Activated T-cell treated with anti-CD3 and anti-CD28 coated beads, Interleukin-2, amount 50 U/mL, for 4 hours (primary cell): ENCODE data around the gene PAXIP1. TPM values are rescaled to one million over a fixed set of nuclear protein-coding genes. Genes with fewer than 3 reads are reported as not detected.

ENCODE experiments used
- ATAC-seq, 2 donors: fragments of 200-7000 bp; cut with Tn5 transposase; one replicate each; pipeline ENCODE4 v1.10.0; 2021
- DNase-seq: peaks from one replicate; pipeline ENCODE4 v3.0.0-alpha.2; 2020
- H3K27me3 Mint-ChIP-seq: one replicate; pipeline ENCODE4 v1.8.0; 2021; ENCODE audit warnings: low read depth, mixed read lengths
- H3K36me3 Mint-ChIP-seq: one replicate; pipeline ENCODE4 v1.8.0; 2022; ENCODE audit warnings: mixed read lengths; ENCODE audit not compliant: insufficient read depth
- H3K4me1 Mint-ChIP-seq: one replicate; pipeline ENCODE4 v1.8.0; 2021; ENCODE audit warnings: low read depth, mixed read lengths
- H3K4me3 Mint-ChIP-seq: one replicate; pipeline ENCODE4 v1.8.0; 2021; ENCODE audit warnings: mild to moderate bottlenecking, moderate library complexity, mixed read lengths
- H3K9me3 Mint-ChIP-seq: one replicate; pipeline ENCODE4 v1.8.0; 2021; ENCODE audit warnings: mixed read lengths
- total RNA-seq, 3 donors: library from RNA; stranded (reverse); gene quantifications; one replicate each; pipeline ENCODE4 v1.2.1, GENCODE V29; 2021

PAXIP1 gene
- total RNA-seq, 3 donors from 2014 or later: 25.5 to 26.5 (median 26.2) TPM

GRCh38 chr7:155002411-155003091 is 373 bp downstream of the PAXIP1 start:
- ATAC-seq: peak; percentile 41 to 43
- Mint-ChIP-seq H3K4me1 (peaks cover 8% of the 10 kb centered on the region), H3K4me3 (peak overlapping the region; percentile 46), H3K36me3 (peaks cover 2% of the 10 kb centered on the region), H3K27me3 (no peaks in the 10 kb centered on the region), H3K9me3 (no peaks in the 10 kb centered on the region)
- no peak for DNase-seq

GRCh38 chr7:155001756-155002410 is 1.0 kb downstream of the PAXIP1 start:
- Mint-ChIP-seq H3K27me3 (no peaks in the 10 kb centered on the region), H3K4me3 (no peak overlapping the region), H3K4me1 (peaks cover 8% of the 10 kb centered on the region), H3K9me3 (no peaks in the 10 kb centered on the region), H3K36me3 (peaks cover 8% of the 10 kb centered on the region)
- DNase-seq (no peak), ATAC-seq (peak; percentile 1)

DNA sequence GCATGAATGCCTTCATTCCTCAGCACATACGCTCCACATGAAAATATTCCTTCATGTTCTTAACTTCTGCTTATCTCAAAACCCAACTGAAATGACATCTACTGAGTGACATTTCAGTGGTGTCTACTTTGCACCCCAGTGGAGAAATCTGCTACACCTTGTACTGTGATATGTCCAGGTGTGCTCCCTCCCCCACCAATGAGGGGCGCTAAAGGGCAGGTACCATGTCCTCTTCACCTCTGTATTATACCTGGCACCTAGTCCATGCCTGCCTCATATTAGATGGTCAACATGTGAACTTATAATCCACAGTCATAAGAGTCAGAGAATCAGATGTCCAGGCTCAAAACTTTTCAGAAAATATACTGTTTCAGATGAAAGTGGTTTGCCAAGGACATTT is 2.1 kb downstream of the PAXIP1 start:
- DNase-seq: no peak
- H3K9me3 Mint-ChIP-seq: no peaks in the 10 kb centered on the region
- peaks cover 8% of the 10 kb centered on the region for H3K4me1 Mint-ChIP-seq

DNA sequence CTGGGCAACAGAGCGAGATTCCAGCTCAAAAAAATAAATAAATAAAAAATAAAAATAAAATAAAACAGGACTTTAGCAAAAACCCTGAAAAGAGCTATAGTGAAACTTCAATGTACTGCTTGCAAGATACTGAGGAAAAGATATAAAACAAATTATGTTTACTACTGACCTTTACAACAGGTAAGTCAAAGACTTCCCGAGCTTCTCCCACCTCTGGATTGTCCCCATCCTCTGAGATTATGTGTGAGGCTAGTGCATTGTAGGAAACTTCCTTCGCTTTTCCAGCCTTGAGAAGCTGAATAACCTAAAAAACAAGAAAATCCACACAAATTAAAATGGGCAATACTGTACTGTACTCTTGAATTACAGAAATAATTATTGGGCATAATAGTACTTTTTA is 4.4 kb downstream of the PAXIP1 start:
- H3K9me3 Mint-ChIP-seq: no peaks in the 10 kb centered on the region
- H3K27me3 Mint-ChIP-seq: no peaks in the 10 kb centered on the region
- DNase-seq (no peak), ATAC-seq (no peak)
- H3K4me3 Mint-ChIP-seq: no peak overlapping the region
- H3K36me3 Mint-ChIP-seq: peaks cover 14% of the 10 kb centered on the region
- H3K4me1 Mint-ChIP-seq: peaks cover 2% of the 10 kb centered on the region

More for the DNA sequence above, 2.1 kb downstream of the PAXIP1 start:
- ATAC-seq: no peak
- no peaks in the 10 kb centered on the region for H3K27me3 Mint-ChIP-seq
- no peak overlapping the region for H3K4me3 Mint-ChIP-seq
- H3K36me3 Mint-ChIP-seq: peaks cover 14% of the 10 kb centered on the region

DNA sequence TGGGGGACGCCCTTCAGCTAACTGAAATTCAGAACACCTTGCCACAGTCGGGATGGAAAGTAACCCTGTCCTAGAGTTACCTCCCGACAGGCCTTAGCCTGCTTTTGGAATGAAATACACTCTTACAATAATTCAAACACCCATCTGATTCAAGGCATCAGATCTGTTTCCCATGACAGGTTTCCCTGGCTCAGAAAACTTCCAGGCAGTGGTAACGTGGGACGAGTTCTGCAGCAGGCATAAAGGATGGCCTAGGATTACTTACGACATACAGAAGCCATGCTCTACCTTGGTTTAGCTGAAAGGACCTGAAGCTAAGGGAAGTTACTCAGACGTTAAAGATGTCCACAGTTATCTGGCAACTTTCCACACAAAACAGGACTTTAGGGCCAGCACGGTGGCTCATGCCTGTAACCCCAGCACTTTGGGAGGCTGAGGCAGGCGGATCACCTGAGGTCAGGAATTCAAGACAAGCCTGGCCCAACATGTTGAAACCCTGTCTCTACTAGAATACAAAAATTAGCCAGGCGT is 5.0 kb downstream of the PAXIP1 start:
- Mint-ChIP-seq H3K36me3 (peaks cover 20% of the 10 kb centered on the region), H3K4me1 (peaks cover 2% of the 10 kb centered on the region), H3K9me3 (no peaks in the 10 kb centered on the region), H3K4me3 (no peak overlapping the region), H3K27me3 (no peaks in the 10 kb centered on the region)
- ATAC-seq (no peak), DNase-seq (no peak)

DNA sequence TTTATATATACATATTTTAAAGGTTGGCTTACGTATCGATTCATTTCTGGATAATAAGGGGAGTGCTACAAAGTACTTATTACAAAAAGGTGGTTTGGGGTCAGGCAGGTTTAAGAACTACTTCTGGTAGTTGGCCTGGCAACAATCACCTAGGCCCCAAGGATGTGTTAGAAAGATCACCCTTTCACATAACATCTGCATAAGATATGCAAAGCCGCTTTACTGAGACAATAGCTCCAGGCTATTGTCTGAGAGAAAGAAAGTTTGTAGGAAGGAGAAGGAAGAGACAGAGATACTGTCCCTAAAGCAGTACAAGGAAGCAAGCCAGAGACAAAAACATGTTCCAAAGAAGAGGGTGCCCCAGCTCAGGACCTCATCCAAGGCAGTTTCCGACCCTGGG is 6.2 kb downstream of the PAXIP1 start:
- Mint-ChIP-seq H3K27me3 (no peaks in the 10 kb centered on the region), H3K4me3 (no peak overlapping the region), H3K4me1 (peaks cover 2% of the 10 kb centered on the region), H3K36me3 (peaks cover 22% of the 10 kb centered on the region), H3K9me3 (no peaks in the 10 kb centered on the region)
- no peak for ATAC-seq
- no peak for DNase-seq

DNA sequence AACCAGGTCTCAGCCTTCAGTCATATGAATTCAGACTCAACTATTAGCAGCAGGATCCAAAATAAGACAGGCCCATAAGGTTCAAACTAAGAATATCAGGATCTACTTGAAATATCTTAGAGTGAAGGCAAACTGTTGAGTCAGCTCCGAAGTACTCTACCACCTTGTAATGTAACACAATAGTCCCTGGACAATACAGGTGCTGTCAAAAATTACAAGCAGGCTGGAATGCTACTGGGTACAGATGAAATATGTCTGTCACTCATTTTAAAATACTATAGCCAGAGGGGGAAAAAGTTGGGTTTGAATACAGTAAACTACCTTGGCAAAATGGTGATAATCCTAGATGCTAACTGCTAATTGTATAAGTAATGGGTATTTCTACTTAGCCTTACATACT is 6.8 kb downstream of the PAXIP1 start:
- ATAC-seq: no peak
- no peak for DNase-seq
- H3K36me3 Mint-ChIP-seq: peaks cover 26% of the 10 kb centered on the region
- no peaks in the 10 kb centered on the region for H3K27me3 Mint-ChIP-seq
- no peak overlapping the region for H3K4me3 Mint-ChIP-seq
- H3K4me1 Mint-ChIP-seq: peaks cover 2% of the 10 kb centered on the region
- H3K9me3 Mint-ChIP-seq: no peaks in the 10 kb centered on the region

GRCh38 chr7:154994996-154995395 is 7.9 kb downstream of the PAXIP1 start:
- no peaks in the 10 kb centered on the region for H3K27me3 Mint-ChIP-seq
- no peak overlapping the region for H3K4me3 Mint-ChIP-seq
- H3K9me3 Mint-ChIP-seq: no peaks in the 10 kb centered on the region
- peaks cover 2% of the 10 kb centered on the region for H3K4me1 Mint-ChIP-seq
- ATAC-seq (no peak), DNase-seq (no peak)
- H3K36me3 Mint-ChIP-seq: peaks cover 28% of the 10 kb centered on the region

GRCh38 chr7:154990964-154991540 is 11.9 kb downstream of the PAXIP1 start:
- H3K9me3 Mint-ChIP-seq: no peaks in the 10 kb centered on the region
- no peaks in the 10 kb centered on the region for H3K27me3 Mint-ChIP-seq
- DNase-seq (no peak), ATAC-seq (no peak)
- H3K4me3 Mint-ChIP-seq: no peak overlapping the region
- peaks cover 2% of the 10 kb centered on the region for H3K4me1 Mint-ChIP-seq
- H3K36me3 Mint-ChIP-seq: peaks cover 28% of the 10 kb centered on the region

- Mint-ChIP-seq H3K4me3 (no peak overlapping the region), H3K27me3 (no peaks in the 10 kb centered on the region), H3K36me3 (peaks cover 21% of the 10 kb centered on the region), H3K4me1 (no peaks in the 10 kb centered on the region), H3K9me3 (no peaks in the 10 kb centered on the region)
- DNase-seq: no peak
- no peak for ATAC-seq
Measured at GRCh38 chr7:154987571-154987970, 15.4 kb downstream of the PAXIP1 start.

DNA sequence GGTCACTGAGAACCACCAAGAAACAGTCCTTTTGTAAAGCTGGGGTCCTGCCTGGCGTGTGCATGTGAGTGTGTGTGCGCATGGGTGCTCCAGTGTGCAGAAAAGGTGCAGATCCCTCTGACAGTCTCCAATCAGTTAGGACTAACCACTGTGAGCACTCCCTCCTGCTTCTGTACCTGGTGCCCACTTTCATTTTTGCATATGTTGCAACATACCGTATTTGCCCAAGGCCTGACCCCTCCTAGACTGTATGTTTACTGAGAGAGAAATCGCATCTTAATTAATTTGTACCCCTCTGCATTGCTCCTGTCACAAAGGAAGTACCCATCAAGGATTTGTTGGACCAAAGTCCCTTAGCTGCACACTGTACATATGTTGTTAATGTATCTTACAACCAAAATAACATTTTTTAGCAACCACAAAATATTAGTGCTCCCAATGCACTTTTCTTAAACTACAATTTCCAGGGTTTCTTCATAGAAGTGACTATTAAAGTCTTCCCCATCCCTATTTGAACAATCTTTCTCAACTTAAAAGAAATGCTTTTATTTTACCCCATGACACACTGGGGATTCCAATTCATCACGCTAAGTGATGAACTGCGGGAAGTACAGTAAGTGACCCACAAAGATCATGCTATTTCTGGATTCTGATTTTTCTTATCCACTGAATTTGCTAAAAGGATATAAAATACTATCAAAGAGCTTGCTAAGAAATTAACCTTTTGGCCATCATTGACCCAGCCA is 16.6 kb downstream of the PAXIP1 start:
- H3K27me3 Mint-ChIP-seq: no peaks in the 10 kb centered on the region
- no peak overlapping the region for H3K4me3 Mint-ChIP-seq
- no peaks in the 10 kb centered on the region for H3K9me3 Mint-ChIP-seq
- no peaks in the 10 kb centered on the region for H3K4me1 Mint-ChIP-seq
- ATAC-seq: no peak
- DNase-seq: no peak
- H3K36me3 Mint-ChIP-seq: peaks cover 20% of the 10 kb centered on the region

GRCh38 chr7:154985230-154985629 is 17.7 kb downstream of the PAXIP1 start:
- ATAC-seq: no peak
- no peak for DNase-seq
- Mint-ChIP-seq H3K27me3 (no peaks in the 10 kb centered on the region), H3K9me3 (no peaks in the 10 kb centered on the region), H3K36me3 (peaks cover 18% of the 10 kb centered on the region), H3K4me3 (no peak overlapping the region), H3K4me1 (no peaks in the 10 kb centered on the region)

- Mint-ChIP-seq H3K27me3 (no peaks in the 10 kb centered on the region), H3K36me3 (peaks cover 18% of the 10 kb centered on the region), H3K4me1 (no peaks in the 10 kb centered on the region), H3K4me3 (no peak overlapping the region), H3K9me3 (no peaks in the 10 kb centered on the region)
- ATAC-seq: no peak
- no peak for DNase-seq
Measured at GRCh38 chr7:154984601-154985188, 18.2 kb downstream of the PAXIP1 start.

DNA sequence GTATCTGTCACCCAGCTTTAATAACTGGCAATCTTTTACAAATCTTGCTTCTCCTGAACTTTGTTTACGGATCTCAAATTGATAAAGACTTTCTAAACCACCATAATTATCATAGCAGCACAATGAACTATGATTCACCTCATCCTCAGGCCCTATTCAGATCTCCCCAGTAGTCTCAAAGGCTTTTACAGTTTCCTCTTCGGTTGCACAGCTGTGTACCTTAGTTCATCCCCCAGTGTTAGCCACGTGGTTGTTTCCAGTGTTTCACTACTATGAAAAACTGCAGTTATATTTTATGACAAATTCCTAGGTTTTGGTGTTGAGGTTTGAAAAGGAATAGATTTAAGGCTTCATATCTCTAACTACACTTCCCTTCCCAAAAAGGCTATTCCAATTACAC is 24.9 kb downstream of the PAXIP1 start:
- no peaks in the 10 kb centered on the region for H3K27me3 Mint-ChIP-seq
- peaks cover 31% of the 10 kb centered on the region for H3K36me3 Mint-ChIP-seq
- ATAC-seq (no peak), DNase-seq (no peak)
- peaks cover 3% of the 10 kb centered on the region for H3K4me1 Mint-ChIP-seq
- H3K9me3 Mint-ChIP-seq: no peaks in the 10 kb centered on the region
- H3K4me3 Mint-ChIP-seq: no peak overlapping the region
